HG03521 (cell line): ENCODE measurements around the gene EIF4E.

Source experiments
- ATAC-seq: cut with Tn5 transposase; IDR thresholded peaks from one replicate; pipeline ENCODE4 v1.9.1; 2021; ENCODE audit warnings: mild to moderate bottlenecking, moderate library complexity; ENCODE audit not compliant: unreplicated experiment

EIF4E gene, protein sequence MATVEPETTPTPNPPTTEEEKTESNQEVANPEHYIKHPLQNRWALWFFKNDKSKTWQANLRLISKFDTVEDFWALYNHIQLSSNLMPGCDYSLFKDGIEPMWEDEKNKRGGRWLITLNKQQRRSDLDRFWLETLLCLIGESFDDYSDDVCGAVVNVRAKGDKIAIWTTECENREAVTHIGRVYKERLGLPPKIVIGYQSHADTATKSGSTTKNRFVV

GRCh38 chr4:98928505-98929340 lies at the start of gene EIF4E:
EIF4E (minus strand) TSS chr4:98929133; CDS start chr4:98929112, 21 bp downstream.
- peak; percentile 70 for ATAC-seq

- ATAC-seq: no peak
Measured at GRCh38 chr4:98977557-98977956, 48.6 kb upstream of the EIF4E start.

DNA sequence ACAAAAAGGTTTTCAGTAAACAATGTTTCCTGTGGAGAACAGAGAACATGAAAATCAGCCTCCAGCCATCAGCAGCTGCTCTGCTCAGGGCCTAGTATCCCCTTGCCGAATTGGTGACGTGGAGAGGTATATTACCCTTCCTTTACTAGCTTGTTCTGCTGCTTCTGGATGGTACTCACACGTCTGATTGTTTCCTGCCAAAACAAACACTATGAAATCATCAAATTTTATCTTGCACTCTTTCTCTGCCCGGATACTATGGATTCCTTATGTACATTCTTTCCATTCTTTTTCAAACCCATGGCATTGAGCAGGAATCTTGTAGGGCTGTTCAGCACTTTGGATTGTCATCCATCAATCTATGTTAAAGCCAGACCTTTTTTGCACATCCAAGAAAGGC lies 47.8 kb upstream of the EIF4E start:
- no peak for ATAC-seq

GRCh38 chr4:98969878-98970785 lies 41.2 kb upstream of the EIF4E start:
- no peak for ATAC-seq

DNA sequence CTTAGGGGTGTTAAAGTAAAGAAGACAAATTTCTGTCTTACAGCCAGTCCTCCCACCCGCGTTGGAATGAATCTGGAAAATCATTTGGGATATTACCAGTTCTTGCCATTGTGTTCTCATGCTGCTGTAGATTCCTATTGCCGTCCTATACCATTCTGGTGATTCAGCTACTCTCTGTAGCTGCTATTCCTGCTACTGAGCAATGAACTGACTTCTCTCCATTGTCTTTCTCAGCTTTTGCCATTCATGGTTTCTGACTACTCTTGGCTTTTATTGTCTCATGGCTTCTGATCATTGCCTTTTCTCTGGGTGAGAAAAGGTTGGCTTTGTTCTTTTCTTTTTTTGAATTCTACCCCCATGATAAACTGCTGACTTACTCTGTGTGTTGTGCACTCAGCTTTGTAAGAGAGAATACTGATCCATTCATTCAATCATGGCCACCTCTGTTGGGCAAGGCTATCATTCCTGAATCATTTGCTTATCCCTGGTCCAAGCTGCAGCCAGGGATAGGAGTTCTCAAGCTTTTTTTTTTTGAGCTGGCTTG lies 38.9 kb upstream of the EIF4E start:
- no peak for ATAC-seq

DNA sequence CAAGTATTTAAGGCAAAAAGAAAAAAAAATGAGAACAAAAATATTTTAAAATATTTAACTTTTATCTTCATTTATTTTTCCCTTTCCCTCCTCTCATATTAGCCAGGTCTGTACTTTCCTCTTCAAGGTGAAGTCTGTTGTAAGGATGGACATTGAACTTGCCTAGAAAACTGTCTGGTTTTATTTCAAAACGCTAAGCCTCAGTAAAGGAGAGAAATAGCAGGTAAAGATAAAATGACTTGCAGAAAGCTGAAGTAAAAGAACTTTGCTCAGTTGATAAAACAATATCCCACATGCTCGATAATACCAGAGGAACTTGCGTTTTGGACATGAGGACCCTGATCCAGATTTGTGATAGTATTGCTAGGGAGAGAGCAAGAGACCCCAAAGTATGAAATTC lies 38.0 kb upstream of the EIF4E start:
- no peak for ATAC-seq

DNA sequence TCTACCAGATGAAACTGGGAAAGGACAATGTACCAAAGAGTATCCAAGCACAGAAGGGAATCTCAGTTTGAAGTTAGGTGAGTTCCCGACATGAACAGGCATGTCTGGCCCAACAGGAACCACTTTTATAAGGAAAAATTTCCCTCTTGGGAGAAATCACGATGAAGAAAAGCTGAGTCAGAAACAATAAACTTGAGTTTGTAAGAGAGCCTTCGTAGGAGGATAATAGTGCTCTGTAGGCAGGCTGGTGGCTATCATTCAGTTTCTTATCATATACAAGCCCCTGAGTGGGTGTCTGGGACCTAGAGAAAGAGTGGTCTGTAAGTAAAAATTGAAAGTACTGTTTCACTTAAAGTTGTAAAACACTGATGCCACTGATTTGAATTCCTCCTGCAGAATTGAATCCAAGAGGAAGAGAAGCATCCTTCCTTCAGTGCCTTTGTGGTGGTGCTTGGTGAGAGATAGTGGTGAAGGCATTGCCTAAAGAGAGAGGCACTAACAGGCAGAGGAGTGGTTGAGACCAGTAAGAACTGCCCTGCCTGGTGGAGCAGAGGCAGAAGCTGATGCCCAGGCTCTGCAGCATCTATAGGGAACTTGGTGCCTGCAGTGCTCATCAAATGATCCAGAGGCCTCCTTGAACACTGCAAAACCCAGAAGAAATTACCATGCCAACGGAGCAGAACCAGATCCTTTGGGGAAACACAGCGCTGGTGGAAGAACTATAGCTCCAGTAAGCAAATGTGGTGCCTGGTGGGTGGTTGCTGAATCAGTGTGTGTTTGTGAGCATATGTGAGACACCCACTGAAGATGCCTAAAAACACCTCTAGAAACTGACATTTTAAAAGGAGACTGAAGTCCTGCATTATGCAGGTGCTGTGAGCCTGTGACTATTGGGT lies 34.9 kb upstream of the EIF4E start:
- ATAC-seq: no peak

DNA sequence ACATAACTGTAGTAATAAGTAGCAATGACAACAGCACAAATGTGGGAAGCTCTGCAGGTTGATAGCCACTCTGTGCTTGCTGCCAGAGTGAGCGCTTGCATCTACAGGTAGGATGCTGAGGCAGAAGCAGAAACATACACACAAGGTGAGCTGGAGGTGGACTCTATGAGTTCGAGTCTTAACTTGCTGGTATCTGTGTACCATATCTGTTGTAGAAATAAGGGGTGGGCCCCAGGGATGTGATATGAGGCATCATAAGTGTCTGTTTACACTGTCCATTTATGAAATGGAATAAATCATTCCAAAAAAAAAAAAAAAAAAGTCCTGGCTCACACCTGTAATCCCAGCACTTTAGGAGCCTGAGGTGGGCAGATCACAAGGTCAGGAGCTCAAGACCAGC lies 32.8 kb upstream of the EIF4E start:
- ATAC-seq: no peak

- no peak for ATAC-seq
Measured at GRCh38 chr4:98959411-98959810, 30.5 kb upstream of the EIF4E start.

GRCh38 chr4:98958065-98958464 lies 29.1 kb upstream of the EIF4E start:
- no peak for ATAC-seq

GRCh38 chr4:98955229-98955628 lies 26.3 kb upstream of the EIF4E start:
- ATAC-seq: no peak

GRCh38 chr4:98951710-98952109 lies 22.8 kb upstream of the EIF4E start:
- ATAC-seq: no peak

- ATAC-seq: no peak
Measured at GRCh38 chr4:98950925-98951324, 22.0 kb upstream of the EIF4E start.

DNA sequence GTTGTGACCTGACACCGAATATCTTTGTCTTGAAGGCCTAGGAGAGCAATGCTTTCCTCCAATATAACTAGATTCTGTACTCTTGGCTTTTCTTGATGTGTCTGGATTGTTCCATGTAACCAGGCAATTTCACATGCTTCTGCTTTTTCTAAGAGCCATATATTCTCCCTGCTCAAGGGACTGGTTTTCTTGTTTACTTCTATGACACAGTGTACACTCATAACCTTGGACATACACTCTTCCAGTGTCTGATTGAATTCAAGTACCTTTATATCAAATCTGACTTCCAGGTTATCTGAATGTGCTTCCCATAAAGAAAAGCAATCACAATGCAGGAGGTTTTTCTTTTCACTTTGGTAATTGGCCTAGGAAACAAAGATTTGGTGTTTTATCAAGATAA lies 17.4 kb upstream of the EIF4E start:
- no peak for ATAC-seq

GRCh38 chr4:98945297-98945850 lies 16.4 kb upstream of the EIF4E start:
- no peak for ATAC-seq

GRCh38 chr4:98939892-98940298 lies 11.0 kb upstream of the EIF4E start:
- no peak for ATAC-seq

DNA sequence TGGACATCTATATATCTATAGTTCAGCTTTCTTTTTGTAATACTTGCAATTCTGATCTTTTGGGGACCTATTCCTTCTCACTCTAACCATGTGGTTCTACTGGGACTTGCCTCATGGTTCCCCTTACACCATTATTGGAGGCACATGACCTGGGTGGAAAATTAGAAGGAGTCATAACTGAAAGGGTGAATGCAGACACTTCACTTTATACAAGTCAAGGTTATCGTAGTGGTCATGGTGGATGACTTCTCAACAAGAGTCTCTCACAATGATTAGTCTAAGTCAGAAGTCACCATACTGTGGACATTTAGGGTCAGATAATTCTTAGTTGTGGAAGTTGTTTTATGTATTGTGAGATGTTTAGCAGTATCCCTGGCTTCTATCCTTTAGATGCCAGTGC lies 10.5 kb upstream of the EIF4E start:
- ATAC-seq: no peak

DNA sequence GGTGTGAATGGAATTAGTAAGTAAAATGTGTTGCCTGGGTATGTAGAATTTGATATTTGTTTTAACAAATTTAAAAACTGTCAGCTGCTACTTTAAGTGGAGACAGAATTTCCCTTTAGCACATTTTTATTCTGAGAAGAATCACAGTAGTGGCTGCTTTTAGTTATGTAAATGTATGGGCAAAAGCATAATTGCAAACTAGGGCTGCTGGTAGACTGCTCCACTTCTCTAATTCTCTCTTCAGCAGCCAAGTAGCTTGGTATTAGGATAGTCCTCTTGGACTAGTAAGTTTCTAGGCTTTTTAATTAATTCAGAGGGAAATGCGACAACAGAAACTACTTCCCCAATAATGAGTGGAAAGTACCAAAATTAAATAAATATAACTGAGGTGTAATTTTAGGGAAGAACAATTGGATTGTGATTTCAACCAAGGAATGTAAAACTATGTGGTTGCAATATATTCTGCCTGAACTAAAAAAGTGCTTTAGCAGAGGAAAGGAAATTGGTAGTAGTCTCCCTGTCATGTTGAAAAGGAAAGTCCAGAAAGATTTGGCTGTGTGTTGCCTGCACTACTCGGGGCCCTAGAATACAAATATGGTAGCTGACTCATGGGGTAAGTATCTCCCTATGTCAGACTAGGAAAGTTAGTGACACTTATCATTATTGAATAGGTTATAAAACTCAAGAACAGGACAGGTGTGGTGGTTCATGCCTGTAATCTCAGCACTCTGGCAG lies 9.2 kb upstream of the EIF4E start:
- no peak for ATAC-seq

- ATAC-seq: no peak
Measured at GRCh38 chr4:98935633-98936032, 6.7 kb upstream of the EIF4E start.
